GM12872 (cell line): ENCODE results near the gene CRMP1.

ENCODE experiments used
- TF ChIP-seq, protein P1 (sequence below): IDR thresholded peaks from 3 replicates; pipeline ENCODE4 v1.5.1; 2011; ENCODE audit warnings: low read depth, mild to moderate bottlenecking, low read length, moderate library complexity; ENCODE audit not compliant: insufficient read depth

Gene CRMP1

DNA sequence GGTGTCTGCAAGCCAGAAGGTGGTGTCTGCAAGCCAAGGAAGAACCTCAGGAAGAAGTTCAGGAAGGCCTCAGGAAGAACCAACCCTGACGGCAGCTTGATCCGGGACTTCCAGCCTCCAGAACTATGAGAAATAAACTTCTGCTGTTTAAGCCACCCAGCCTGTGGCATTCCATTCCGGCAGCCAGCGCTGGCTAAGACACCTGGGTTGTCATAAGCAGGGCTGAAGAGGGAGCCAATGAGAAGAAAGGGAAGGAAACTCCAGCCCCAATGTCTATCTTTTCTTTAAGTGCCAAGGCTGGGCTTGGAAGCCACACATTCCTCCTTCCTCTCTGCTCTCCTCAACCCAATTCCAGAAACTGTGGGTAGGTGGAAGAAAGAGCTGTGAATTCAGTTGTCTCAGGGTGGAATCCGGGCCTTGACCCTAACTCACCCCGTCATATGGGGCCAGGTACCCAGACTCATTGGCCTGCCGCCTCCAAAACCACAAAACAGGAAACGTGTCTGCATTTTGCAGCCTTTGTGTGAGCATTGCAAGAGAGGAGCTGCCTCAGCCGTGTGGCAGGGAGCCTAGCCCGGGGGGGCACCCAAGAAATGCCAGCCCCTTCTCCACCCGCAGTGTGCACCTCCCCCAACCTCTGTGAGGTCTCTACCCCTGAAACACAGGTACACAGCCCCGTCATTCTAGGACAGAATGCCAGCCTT is 26.8 kb downstream of the CRMP1 start:
- TF ChIP-seq, protein P1, sequence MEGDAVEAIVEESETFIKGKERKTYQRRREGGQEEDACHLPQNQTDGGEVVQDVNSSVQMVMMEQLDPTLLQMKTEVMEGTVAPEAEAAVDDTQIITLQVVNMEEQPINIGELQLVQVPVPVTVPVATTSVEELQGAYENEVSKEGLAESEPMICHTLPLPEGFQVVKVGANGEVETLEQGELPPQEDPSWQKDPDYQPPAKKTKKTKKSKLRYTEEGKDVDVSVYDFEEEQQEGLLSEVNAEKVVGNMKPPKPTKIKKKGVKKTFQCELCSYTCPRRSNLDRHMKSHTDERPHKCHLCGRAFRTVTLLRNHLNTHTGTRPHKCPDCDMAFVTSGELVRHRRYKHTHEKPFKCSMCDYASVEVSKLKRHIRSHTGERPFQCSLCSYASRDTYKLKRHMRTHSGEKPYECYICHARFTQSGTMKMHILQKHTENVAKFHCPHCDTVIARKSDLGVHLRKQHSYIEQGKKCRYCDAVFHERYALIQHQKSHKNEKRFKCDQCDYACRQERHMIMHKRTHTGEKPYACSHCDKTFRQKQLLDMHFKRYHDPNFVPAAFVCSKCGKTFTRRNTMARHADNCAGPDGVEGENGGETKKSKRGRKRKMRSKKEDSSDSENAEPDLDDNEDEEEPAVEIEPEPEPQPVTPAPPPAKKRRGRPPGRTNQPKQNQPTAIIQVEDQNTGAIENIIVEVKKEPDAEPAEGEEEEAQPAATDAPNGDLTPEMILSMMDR: no peak

DNA sequence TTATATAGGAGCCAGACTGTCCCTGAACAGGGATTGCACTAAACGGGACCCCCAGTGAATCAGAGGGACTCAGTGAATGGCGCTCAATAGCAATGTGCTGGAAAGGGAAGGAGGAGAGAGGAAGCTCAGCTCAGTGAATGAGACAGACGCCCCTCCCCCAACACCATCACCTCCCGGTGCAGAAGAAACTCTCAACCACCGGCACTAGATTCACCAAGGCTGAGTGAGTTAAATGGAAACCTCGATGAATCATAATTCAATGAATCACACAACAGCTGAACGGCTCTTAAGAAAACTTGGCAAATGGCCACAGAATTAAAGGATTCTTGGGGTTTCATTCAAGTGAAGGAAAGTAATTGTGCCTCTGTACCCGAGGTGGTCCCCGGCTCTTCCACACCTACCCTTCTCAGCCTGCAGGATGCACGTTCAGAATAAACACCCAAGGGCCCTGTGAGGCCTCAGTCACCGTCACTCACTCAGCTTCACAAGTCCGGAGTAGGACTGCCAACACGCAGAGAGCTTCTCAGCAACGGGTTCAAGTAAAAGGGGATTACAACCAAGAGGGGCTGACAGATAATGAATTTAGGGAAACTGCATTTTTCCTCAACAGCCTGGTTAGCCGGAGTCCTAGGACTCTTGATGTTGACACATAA is 29.3 kb downstream of the CRMP1 start:
- TF ChIP-seq, protein P1: no peak

DNA sequence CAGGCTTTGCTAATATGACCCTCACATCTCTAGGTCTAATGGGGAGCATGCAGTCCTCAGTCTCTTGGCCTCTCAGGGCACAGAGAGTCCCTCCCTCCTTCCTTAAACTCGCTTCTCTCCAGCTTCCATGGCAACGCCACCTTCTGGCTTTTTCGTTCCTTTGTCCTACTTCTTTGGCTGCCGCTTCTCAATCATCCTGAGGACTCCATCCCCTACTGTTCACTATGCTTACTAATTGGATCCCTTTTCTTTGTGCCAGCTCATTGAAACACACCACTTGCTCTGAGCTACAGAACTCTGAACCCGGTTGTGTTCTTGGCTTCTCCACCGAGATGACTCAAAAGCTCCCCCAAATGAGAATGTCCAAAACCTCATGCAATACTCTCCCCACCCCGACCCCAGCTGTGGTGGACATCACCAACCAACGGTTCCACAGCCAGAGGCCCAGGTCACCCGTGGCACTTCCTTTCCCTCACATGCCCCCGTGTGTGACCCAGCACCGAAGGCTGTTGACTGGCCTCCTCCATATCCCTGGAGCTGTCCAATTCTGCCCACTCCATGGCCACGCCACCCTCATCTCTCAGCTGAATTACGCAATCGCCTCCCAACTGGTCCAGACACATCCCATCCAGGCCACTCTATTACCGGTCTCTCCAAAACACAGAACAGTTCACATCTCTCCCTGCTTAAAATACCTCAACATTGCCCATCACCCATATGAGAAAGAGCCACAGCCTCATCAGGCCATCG is 34.7 kb downstream of the CRMP1 start:
- TF ChIP-seq, protein P1: no peak

DNA sequence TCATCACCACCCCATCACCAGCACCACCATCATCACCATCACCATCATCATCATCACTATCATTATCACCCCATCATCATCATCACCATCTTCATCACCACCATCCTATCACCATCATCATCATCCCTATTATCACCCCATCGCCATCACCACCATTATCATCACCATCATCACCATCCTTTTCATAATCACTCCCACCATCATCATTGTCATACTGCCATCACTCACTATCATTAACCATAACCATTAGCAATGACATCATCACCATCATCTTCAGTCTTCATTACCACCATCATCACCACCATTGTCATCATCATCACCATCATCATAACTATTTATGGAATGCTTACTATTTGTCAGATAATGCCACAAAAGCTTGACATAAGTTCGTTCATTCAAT is 35.7 kb downstream of the CRMP1 start:
- TF ChIP-seq, protein P1: no peak

DNA sequence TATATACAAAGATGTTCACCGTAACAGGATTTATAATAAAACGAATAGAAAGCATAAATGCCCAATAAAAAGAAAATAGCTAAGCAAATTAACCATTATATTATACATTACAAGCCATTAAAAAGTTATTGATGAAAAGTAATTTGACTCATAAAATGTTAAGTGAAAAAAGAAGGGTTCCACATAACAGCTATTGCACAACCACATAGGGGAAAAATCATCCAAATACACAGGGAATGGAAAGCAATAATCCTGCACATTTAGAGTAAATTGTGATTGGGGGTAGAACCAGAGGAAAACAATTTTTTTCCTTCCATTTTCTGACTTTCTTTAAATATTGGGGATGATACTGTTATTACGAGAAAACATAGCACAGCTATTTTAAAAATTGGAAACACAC is 38.0 kb downstream of the CRMP1 start:
- TF ChIP-seq, protein P1: no peak

DNA sequence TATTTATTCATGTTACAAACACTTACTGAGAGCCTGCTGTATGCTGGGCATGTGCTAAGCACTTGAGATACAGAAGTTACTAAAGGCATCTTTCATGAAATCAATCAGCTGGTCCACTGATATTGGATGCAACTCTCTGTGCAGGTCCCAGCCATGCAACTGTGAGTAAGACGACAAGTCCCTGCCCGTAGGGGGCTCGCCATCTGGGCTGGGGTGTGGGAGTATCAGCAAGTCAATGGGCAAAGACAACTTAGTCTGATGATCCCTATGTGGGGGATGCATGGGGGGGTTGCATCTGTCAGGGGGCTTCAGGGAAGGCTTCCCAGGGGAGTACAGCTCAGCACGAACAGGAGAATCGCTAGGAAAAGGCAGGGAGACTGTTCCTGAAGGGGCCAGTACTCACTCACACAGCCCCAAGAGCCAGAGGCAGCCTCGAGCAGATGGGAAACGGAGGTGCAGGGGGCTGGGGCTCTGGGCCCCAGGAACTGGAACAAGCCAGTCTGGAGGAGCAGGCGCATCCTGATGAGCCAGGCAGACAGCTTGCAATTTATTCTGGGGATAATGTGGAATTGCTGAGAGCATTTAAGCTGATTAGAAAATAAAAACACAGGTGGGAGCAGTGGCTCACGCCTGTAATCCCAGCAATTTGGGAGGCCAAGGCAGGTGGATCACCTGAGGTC is 40.2 kb downstream of the CRMP1 start:
- TF ChIP-seq, protein P1: no peak

DNA sequence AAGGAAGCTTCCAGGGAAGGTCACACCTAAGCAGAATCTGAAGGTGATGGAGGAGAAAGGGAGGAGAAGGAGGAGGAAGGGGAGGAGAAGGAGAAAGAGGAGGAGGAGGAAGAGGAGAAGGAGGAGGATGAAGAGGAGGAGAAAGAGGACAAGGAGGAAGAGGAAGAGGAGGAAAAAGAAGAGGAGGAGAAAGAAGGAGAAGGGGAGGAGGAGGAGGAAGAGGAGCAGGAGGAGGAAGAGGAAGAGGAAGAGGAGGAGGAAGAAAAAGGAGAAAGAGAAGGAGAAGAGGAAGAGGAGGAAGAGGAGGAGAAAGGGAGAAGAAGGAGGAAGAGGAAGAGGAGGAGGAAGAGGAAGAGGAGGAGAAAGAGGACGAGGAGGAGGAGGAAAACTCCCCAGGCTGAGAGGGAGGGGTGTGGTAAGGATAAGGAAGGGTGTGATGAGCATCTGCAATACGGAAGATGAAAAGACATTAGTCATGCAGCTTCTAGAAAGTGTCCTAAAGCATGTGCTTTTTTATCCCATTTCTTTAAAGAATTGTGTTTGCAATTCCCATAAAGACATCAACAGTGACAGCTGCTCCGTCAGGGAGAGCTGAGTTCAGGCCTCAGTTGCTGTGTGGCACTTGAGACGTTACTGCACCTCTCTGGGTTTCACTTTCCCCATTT is 41.1 kb downstream of the CRMP1 start:
- TF ChIP-seq, protein P1: no peak
